Measurements from ENCODE around the gene PTPRN2.
"Not testable (repeated sequence)": the region's sequence is repeated elsewhere in the genome, so short reads cannot be mapped to it uniquely, and the experiment has no call there.

The PTPRN2 gene

GRCh38 chr7:158550886-158551452 is 36.7 kb downstream of the PTPRN2 start:
- DNase-seq (ENCODE audit: low read depth): no peak

DNA sequence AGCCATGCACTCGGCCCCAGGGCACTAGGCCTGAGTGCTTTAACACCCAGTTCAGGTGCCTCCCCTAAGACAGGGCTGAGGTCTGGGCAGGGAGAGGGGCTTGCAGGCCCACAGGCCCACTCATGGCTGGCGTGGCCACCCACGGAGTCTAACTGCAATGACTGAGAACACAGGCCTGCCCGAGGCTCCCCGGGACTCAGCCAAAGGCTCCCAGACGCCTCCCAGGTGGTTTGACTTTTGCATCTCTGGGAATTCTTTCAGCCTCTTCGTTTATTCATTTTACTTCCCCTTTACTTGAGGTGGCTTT is 37.3 kb downstream of the PTPRN2 start:
- no peak for DNase-seq (ENCODE audit: low read depth)

- no peak for DNase-seq (ENCODE audit: low read depth)
Measured at GRCh38 chr7:158549616-158550393, 37.8 kb downstream of the PTPRN2 start.

DNA sequence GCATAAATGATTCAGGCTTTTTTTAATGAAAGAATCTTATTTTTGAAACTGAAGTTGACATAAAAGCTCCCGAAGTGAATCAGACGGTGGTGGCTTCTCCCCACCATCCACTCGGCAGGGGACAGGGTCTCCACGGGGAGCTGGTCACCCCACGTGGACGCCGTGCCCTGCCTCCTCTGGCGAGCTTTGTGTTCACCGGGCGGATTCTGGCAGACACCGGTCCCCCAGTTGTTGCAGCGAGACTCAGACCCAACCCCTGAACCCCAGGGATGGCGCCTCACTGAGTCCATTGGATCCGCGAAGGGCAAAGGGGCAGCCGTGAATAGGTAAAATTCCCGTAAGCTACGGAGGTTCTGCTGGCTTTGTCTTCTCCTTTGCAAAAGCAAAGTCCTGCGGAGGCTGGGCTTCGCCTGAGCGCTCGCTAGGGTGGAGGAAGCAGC is 38.4 kb downstream of the PTPRN2 start:
- no peak for DNase-seq (ENCODE audit: low read depth)

GRCh38 chr7:158548726-158549125 is 38.9 kb downstream of the PTPRN2 start:
- DNase-seq (ENCODE audit: low read depth): no peak

DNA sequence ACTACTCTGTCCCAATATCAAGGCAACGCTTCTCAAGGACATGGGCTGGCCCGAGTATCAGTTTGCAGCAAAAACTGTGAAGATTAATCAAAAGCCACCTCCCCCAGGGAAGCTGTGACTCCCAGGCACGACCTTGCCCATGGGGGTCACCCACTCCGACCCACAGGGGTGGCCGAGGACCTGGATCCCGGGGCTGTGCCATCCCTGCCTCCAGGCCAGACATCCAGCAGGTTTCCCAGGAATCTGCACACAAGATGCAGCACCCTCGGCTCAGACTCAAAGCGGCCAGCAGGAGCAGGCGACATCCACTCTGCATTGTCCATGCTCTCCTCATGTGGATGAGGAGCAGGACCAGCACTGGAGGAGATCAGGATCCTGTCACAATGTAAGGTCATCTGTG is 39.8 kb downstream of the PTPRN2 start:
- DNase-seq (ENCODE audit: low read depth): no peak

- DNase-seq (ENCODE audit: low read depth): no peak
Measured at GRCh38 chr7:158546626-158547025, 41.0 kb downstream of the PTPRN2 start.

DNA sequence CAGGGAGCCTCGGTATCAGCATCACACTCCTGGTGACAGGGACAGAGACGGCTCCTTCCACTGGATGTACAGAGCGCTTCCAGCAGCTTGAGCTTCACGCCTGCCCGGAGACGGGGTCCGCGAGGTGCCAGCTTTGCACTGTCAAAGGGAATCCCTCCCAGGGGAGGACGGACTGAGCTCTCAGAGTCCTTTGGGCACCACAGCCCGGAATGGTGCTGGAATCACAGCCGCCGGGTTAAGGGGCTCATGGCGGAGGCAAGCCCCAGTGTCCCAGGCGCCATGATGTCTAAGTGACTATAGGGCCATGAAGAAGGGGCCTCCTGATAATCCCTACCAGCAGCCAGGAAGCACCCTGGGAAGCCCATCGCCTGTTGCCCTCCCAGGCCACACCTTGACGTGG is 41.4 kb downstream of the PTPRN2 start:
- no peak for DNase-seq (ENCODE audit: low read depth)

- DNase-seq (ENCODE audit: low read depth): no peak
Measured at GRCh38 chr7:158544708-158545107, 42.9 kb downstream of the PTPRN2 start.

GRCh38 chr7:158543840-158544239 is 43.8 kb downstream of the PTPRN2 start:
- DNase-seq (ENCODE audit: low read depth): no peak

GRCh38 chr7:158542651-158543566 is 44.7 kb downstream of the PTPRN2 start:
- DNase-seq (ENCODE audit: low read depth): no peak

DNA sequence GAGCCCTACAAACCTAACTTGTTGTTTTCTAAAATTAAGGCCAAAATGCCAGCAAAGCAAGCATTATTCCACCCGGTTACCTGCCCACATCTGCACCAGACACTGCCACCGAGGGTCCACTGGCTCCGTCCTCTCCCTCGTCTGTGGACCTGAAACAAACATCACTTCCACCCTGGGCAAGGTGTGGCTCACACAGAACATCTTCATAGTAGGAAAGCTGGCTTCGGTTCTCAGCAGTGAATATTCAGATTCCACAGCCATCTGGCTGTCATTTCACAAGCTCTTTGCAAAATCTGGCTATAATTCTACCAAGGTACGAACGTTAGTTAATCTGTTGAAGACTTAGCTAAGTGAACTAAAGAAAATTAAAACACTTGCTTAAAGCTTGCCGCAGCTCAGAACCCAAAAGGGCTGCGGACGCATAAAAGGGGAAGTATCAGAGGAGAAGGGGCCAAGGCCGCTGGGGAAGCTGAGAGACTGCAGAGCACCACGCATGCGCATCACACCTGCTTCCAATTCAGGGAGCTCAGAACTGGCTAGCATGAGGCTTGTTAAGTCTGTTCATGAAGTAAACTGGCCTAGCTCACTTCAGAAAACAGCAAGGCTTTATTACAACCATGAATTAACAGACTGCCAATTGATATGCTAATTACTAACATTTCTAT is 46.1 kb downstream of the PTPRN2 start:
- DNase-seq (ENCODE audit: low read depth): no peak

- no peak for DNase-seq (ENCODE audit: low read depth)
Measured at GRCh38 chr7:158539711-158540146, 47.9 kb downstream of the PTPRN2 start.

GRCh38 chr7:158538156-158538946 is 49.3 kb downstream of the PTPRN2 start:
- no peak for DNase-seq (ENCODE audit: low read depth)

DNA sequence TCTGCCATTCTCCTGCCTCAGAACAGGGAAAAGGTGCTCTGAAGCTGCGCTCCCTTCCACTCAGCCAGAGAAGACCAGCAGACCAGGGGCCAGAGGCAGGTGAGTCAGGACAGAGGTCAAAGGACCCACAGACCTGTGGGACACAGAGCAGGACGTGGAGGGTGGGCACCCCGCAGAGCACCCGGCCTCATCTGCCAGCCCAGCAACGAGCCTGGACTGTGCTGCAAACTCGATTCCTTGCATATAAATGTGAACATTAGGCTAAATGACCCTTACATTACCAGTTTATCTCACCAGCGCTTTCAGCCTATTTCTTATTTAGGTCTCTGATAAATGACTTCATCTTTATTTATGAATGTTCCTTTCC is 50.1 kb downstream of the PTPRN2 start:
- DNase-seq (ENCODE audit: low read depth): no peak

DNA sequence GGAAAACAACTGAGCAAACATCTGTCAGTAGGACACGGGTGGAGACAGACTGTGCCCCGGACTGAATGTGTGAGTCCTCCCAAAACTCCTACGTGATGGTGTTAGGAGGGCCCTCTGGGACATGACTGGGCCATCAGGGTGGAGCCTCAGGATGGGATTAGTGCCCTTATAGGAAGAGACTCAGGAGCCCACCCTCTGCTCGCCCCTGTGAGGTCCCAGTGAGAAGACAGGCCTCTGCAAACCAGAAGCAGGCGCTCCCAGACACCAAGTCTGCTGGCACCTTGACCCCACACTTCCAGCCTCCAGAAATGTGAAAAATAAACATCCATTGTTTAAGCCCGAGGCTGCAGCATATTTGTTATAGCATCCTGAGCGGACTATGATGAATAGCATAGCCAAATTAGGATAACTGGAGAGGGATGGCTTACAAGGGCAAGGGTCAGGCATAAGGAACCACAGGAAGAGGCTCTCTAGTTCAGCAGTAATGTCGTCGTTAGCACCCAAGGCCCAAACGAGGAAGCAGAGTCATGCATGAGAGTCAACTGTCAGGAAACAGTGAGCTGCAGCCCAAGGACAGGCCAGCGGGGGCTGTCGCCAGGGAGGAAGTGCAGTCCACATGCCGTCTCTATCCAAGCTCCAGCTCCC is 50.6 kb downstream of the PTPRN2 start:
- no peak for DNase-seq (ENCODE audit: low read depth)

DNA sequence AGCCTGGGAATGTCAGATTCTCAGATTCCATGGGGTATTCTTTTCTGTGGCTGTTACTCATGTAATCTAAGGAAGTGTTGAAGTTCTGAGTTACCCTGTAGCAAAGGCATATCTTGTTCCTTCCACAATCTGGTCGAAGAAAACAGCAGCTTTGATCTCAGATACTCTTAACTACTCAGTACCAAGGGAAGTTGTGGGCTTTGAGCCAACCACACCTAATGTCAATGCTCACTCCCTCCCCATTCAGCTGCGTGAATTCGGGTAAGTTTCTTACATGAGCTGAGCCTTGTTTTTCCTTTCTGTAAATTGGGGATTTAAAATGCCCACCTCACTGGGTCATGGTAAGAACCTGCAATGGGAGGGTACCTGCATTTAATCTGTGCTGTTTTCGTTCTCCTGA is 52.5 kb downstream of the PTPRN2 start:
- no peak for DNase-seq (ENCODE audit: low read depth)

- no peak for DNase-seq (ENCODE audit: low read depth)
Measured at GRCh38 chr7:158534598-158534997, 53.0 kb downstream of the PTPRN2 start.

GRCh38 chr7:158534134-158534515 is 53.5 kb downstream of the PTPRN2 start:
- not testable (repeated sequence) for DNase-seq (ENCODE audit: low read depth)

DNA sequence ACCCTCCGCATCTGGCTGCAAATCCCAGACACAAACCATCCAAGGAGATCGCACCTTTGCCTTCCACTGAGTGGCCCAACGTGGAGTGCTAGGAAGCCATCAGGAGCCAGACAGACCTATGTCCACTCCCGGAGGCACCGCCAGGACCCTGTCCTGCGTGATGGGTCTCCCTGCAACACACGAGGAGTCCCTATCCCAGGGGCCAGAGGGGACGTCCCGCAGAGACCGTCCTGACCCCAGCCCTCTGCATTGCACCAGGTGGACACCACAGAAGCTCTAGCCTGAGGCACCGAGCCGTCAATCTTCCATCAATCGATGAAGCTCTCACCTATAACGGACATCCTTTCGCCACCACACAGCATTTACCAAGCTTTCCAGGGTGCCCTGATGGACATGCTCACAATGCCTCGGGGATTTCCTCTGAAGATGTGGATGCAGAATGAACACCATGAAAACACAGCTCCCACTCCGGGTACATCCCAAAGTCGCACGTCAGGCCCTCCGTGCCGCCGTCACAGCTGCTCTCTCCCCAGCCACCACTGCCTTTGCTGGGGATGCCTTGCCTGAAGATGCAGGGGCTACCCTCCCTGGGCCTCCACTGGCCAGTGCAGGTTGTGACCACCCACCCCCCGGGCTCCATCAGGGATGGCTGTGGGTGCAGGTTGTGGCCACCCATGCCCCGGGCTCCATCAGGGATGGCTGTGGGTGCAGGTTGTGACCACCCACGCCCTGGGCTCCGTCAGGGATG is 54.1 kb downstream of the PTPRN2 start:
- DNase-seq (ENCODE audit: low read depth): no peak

Measured in stimulated activated CD4-positive, alpha-beta T cell treated with anti-CD3 and anti-CD28 coated beads, Interleukin-2, amount 100 ng/mL, for 4 hours (primary cell).